Stimulated activated CD8-positive, alpha-beta memory T cell treated with anti-CD3 and anti-CD28 coated beads, Interleukin-4, amount 100 ng/mL, for 4 hours (primary cell): ENCODE measurements around the gene MYBPH.

Experiments
- DNase-seq, 2 donors: peaks; one replicate each; pipeline ENCODE4 v3.0.0-alpha.2; 2020; ENCODE audit warnings: low read depth in 2 of 2, low spot score in 1 of 2

MYBPH gene

DNA sequence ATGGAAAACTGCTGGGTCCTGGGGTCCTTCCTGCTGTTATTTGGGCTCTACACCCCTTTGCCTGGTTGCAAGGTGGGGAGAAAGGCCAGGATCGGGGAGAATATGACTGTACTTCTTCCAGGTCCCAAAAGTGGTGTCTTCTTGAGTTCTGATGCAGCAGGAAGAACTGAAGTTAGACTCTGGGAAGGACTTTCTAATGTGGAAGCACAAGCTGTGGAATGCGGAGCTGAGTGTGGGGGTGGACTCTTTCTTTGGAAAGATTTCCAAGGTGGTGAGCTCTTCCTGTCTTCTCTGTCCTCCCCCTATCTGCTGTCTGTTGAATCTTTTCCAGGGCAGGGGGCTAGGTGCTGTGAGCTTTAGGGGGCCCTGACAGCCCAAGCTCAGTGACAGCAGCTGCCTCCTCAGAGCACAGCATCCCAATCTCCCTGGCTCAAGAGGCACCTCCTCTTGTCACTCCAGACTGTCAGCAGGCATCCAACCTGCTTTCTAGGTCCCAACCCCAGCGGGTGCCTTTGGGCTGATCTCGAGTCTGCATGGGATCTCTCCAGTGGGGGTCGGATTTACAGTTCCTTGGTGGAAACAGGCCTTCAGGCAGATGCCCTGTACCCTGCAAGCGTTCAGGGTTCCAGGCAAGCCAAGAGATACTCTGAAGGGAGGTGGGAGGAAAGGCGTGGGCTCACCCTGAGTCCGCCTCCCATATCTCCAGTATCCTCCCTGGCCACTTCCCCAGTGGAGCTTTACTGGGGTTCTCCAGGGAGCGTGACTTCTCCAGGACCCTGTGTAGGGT lies 24.9 kb downstream of the MYBPH start:
- no peak for DNase-seq

DNA sequence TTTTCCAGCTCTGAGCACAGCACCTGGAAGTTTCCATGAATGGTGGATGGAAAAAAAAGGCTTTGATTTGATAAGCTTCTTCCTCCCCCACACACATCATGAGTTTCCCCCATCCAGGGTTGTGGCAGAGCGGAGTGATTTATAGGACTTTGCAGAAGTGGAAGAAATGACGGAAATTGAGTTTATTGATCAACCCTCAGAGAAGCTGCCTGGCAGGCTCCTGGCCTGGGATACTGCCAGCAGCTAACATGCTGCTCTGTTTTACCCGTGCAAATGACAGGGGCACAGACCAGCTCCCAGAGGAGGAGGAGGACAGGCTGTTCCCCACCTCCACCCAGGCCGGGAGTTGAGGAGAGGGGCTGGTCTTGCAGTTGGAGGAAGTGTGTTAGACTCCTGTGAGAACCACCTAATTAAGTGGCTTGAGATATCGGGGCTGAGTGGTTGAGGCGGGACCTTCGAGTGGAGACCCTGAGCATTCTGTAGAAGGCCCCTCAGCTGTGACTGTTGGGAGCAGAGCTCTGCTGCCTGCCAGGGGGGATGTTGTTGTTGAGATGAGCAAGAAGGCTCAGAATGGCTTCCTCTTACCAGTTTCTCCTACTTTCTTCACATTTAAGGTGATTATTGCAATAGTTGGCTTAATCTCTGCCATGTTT lies 26.3 kb downstream of the MYBPH start:
- no peak for DNase-seq

DNA sequence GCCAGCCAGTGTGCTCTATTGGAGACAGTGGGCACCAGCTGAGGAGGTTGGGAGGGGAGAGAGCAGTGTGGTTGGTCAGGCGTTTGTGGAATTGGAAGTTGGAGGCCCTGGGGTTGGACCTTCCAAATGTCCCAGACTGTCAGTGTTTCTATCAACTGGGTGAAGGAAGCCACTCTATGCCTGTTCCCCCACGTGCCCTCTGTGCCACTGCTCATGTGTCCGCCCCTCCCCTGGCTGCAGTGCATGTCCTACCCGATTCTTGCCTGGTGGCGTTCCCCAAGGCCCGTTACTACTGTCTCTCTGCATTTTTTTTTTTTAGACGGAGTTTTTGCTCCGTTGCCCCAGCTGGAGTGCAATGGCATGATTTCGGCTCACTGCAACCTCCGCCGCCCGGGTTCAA lies 27.0 kb downstream of the MYBPH start:
- DNase-seq = no peak

- DNase-seq = no peak
Measured at GRCh38 chr1:203148127-203148526, 27.5 kb downstream of the MYBPH start.

GRCh38 chr1:203147376-203147775 lies 28.2 kb downstream of the MYBPH start:
- DNase-seq = no peak

DNA sequence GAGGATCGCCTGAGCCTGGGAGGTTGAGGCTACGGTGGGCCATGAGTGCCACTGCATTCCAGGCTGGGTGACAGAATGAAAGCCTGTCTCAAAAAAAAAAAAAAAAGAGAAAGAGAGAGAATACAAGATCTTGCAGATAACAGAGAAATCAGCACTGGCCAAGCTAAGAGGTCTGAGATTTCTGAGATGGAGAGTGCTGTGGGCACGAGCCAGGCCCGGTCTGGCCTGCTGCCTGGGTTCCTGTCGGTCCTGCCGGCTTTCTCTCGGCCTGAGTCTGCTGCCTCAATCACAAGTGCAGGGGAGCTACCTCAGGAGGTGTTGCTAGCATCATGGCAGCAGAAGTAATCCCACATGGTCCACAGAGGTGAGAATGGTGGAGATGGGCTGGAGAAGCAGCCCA lies 29.1 kb downstream of the MYBPH start:
- no peak for DNase-seq

DNA sequence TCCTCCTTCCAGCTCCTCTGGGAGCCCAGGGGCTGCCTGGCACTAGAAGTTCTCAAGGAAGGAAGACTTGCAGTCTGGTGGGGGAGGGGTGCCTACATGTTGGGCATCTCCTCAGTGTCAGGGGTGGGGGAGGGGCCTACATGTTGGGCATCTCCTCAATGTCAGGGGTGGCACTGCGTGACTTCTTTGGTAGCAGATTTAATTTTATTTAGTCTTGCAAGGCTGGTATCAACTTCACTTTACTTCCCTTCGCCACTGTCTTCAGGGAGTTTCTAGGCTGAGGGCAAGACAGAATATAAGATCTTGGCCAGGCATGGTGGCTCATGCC lies 29.6 kb downstream of the MYBPH start:
- no peak for DNase-seq

GRCh38 chr1:203145321-203146041 lies 30.1 kb downstream of the MYBPH start:
- DNase-seq = no peak

DNA sequence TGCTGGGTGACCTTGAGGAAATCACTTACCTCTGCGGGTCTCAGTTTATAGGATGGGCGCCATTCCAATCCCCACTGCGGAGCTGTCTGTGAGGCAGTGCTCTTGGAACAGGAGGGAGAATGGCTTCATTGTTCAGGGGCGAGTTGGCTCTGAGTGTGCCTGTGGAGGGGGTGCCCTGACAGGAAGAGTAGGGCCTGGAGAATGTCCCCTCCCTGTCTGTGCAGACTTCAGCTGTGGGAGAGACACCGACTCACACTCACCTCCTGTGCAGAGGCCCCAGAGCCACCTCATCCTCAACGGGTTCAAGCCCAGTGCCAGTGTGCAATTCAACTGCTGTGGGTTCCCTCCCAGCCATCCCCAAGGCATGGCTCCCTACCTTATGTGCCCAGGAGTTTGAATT lies 31.0 kb downstream of the MYBPH start:
- no peak for DNase-seq

DNA sequence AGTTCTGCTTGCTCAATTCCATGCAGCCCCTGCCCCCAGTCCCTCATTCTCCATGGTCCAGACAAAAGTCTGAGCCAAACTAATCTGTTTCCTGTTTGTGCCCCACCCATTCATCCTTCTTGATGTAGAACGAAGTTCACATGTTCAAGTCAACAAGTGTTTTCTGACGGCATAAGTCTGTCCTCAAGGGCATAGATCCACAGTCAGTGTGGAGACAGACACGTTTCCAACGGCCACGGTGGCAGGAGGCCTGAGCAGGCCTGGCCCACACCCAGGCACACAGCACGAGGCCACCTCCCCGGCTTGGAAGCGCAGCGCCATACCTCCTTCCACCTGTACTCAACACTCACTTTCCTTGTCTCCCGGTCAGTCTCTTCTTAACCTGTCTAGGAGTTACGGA lies 32.0 kb downstream of the MYBPH start:
- no peak for DNase-seq

DNA sequence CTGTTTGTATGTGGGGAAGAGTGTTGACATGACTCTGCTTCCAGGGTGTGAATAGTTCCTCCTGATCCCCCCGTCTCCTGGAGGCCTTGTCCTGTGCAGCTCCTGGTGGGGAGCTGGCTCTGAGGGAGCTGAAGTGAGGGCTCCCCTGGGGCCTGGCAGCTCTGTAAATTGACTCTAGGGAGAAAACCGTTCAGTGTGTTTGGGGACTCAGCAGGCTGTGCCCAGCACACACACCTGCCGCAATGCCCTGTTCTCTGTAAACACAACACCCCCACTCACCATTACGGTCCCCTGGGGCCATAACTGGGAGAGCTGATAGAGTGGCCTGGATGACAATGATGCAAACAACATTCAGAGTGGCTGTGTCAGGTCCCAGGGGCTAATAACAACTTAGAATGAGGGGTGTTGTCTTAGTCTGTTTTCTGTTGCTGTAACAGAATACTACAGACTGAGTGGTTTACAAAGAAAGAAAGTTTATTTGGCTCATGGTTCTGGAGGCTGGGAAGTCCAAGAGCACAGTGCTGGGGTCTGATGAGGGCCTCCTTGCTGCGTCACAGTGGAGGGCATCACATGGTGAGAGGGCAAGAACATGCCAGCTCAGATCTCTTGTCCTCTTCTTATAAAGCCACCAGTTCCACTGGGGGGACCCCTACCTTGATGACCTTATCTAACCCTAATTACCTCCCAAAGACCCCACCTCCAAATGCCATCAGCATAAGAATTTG lies 32.8 kb downstream of the MYBPH start:
- no peak for DNase-seq

GRCh38 chr1:203142124-203142523 lies 33.5 kb downstream of the MYBPH start:
- no peak for DNase-seq

DNA sequence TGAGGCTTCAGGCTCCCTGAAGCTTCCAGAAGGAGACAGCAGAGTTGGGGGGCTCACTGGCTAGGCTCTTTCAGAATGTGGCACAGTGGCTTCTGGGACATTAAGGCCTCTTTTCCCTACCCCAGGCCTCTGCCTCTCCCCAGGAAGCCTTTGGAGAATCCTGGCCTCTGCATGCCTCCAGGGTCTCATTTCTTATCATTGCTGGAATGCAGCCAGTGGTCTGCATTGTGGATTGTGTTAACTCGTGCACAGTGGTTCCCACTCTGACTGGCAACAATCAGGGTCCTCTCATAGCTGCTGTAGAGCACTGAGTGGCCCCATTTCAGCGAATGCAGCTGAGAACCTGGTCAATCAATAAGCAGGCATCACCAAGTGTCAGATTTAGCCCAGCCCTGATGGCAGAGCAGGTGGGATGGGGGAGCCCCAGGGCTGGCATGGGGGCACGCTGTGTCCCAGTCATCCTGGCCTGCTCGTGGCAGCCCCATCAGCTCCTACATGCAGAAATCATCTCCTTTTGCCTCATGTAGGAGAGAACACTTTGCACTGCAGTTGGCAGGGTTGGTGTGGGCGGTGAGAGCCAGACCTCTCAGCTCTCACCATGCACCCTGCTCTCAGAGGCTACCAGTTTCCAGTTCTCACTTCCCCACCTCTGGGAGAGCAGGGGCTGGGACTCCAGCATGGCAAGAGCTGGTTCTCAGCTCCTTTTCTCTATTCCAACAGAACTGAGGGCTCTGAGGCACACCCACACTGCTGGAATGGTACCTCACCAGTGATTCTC lies 34.7 kb downstream of the MYBPH start:
- DNase-seq = no peak

DNA sequence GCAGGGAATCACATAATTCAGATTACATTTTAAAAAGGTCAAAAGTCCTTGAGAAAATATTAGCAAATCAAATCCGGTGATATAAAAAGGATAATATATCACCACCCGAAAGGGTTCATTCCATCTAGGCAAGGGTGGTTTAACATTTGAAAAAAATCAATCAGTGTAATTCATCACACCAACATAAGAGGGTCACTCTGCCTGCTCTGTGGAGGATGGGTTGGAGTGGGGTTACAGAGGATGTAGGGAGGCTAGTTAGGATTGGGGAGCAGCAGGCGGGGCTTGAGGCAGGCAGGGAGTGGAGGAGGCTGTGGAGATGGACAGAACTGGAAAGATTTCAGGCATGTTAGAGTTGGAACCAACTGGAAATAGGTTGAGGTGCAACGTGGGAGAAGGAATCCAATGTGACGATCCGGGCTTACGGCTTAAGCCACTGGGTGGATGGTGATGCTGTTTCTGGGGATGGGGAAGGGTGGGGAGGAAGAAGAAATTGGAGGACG lies 35.6 kb downstream of the MYBPH start:
- no peak for DNase-seq

DNA sequence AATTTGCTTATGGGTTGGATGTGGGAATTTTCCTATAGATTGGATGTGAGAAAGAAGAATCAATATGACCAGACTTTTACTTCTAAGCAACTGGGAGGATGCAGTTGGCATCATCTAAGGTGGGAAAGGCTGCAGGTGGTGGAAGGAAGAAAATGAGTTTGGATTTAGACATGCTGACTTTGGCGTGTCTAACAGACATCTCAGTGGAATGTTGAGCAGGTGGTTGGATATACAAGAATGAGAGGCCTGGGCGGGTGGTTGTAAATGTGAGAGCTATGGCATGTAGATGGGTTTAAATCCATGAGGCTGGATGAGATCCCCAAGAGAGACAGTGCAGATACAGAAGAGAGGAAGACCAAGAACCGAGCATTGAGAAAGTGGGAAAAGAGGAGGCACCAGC lies 37.6 kb downstream of the MYBPH start:
- no peak for DNase-seq

DNA sequence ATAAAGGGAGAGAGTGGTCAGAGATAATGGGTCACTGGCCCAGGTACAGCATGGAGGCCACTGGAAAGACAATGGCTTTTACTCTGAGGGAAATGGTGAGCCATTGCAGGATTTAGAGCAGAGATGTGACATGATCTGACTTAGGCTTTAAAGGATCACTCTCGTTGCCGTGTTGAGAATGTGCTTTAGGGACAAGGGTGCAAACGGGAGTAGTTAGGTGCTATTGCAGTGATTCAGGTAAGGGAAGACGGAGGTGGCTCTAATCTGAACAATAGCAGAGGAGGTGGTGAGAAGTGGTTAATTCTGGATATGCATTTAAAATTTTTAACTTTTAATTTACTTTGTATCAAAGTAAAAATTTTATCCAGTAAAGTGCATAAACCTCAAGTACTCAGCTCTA lies 38.3 kb downstream of the MYBPH start:
- no peak for DNase-seq

- DNase-seq = no peak
Measured at GRCh38 chr1:203136409-203137042, 39.1 kb downstream of the MYBPH start.

DNA sequence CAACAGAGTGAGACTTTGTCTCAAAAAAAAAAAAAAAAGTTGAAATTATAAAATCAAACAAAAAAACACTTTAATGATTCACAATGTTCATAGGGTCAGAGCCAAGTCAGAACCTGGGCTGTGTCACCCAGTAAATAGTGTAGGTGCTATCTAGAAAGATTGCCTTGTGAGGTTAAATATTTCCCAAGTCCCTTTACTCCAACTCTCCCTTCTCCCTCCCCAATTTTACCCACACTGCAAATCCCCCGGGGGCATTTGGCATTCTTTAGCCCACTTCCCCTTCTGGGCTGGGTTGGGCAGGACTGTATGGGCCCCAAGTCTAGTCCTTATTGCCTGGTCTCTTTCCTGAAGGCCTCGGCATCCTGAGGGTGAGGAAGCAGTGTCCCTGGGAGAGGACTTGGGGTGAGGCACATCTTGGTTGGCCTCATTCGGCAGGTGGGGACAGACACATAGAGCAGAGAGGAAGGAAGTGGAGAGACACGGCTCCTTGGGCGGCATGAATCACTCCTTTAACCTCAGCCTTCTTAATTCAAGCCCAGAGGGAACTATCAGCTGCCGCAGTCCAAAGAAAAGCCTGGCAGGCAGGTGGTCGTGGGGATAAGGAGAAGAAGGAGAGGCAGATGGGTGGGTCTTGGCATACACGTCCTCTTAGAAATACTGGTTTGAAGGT lies 39.9 kb downstream of the MYBPH start:
- DNase-seq = no peak

DNA sequence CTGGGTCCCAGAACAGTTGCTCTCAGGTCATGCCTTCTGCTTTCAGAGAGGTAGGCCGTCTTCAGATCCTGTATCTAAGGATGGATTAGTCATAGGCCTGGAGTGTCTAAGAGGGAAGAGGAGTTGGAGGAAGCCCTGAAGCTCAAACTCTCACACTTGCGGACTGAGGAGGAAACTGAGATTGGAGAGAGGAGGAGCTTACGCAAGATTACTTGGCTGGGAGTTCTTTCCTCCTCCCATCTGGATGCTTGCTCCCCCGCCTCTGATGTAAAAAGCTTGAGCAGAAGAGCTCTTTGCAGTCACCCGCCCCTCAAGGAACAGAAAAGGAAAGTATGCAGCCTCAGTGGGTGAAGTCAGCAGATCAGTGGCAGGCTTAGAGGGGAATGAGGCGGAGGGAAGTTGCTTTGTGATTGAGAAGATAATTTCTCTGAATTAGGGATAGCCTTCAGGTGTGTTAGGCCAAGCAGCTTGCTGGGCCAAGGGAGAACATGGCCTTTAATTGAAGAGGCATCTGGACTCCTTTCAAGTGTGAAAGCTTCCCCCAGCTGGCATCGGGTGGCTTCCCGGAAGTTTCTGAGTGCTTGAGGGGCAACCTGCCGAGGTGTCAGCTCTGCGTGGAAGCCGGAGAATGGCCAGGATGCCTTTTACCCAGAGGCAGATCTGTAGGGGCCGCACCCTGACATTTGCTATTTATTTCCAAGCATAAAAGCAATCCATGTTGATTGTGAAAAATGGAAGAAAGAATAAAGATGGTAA lies 41.5 kb downstream of the MYBPH start:
- no peak for DNase-seq
